Upper lobe of left lung (tissue), 6 donors: ENCODE measurements around the gene NT5C3A. TPM values are rescaled to one million over a fixed set of nuclear protein-coding genes. Genes with fewer than 3 reads are reported as not detected.

Experiments used
- ATAC-seq, 2 donors: fragments of 200-7000 bp; cut with Tn5 transposase; one replicate each; pipeline ENCODE4 v1.9.1; 2022; ENCODE audit warnings: mild to moderate bottlenecking in 2 of 2, moderate library complexity in 2 of 2; ENCODE audit not compliant: low FRiP score in 2 of 2
- DNase-seq, 2 donors: peaks; one replicate each; pipeline ENCODE4 v3.0.0-alpha.2; 2019 to 2020
- H3K27ac ChIP-seq, 4 donors: fragments of 200-600 bp; sonication (generic); one replicate each; pipeline ENCODE4 v1.5.1; 2016 to 2019
- H3K27me3 ChIP-seq, 4 donors: fragments of 200-600 bp; sonication (generic); one replicate each; pipeline ENCODE4 v1.5.1; 2017 to 2019
- H3K36me3 ChIP-seq, 4 donors: fragments of 200-600 bp; sonication (generic); one replicate each; pipeline ENCODE4 v1.5.1; 2016 to 2019
- H3K4me1 ChIP-seq, 4 donors: fragments of 200-600 bp; sonication (generic); one replicate each; pipeline ENCODE4 v1.5.1; 2018 to 2019
- H3K4me3 ChIP-seq, 4 donors: fragments of 200-600 bp; sonication (generic); one replicate each; pipeline ENCODE4 v1.5.1; 2017 to 2019; ENCODE audit warnings: mild to moderate bottlenecking in 2 of 4, moderate library complexity in 1 of 4
- H3K9me3 ChIP-seq, 4 donors: fragments of 200-600 bp; sonication (generic); one replicate each; pipeline ENCODE4 v1.5.1; 2018 to 2019
- CTCF ChIP-seq, 6 experiments: fragments of 450-650 bp in 4 of 6; fragments of 200-600 bp in 2 of 6; sonication (generic) in 2 of 6; IDR thresholded peaks; one replicate each; pipeline ENCODE4 v1.5.1; 2016 to 2019; ENCODE audit warnings: antibody characterized with exemption in 6 of 6
- EP300 ChIP-seq, 4 donors: sonication (generic); formaldehyde crosslinking; IDR thresholded peaks; one replicate each; pipeline ENCODE4 v1.5.1; 2017; ENCODE audit warnings: antibody characterized with exemption in 4 of 4, control low read depth in 2 of 4
- POLR2A ChIP-seq, 4 donors: fragments of 450-650 bp; IDR thresholded peaks; one replicate each; pipeline ENCODE4 v1.5.1; 2016 to 2017; ENCODE audit warnings: antibody characterized with exemption in 4 of 4, mild to moderate bottlenecking in 2 of 4
- POLR2AphosphoS5 ChIP-seq, 2 donors: sonication (generic); formaldehyde crosslinking; IDR thresholded peaks; one replicate each; pipeline ENCODE4 v1.5.1; 2017; ENCODE audit warnings: antibody characterized with exemption in 2 of 2
- WGBS, 2 donors: methylation state at CpG; one replicate each; pipeline ENCODE4 v1.1.5; 2017 to 2018; 5-methylcytosine and 5-hydroxymethylcytosine counted together
- total RNA-seq, 6 donors: library from RNA; depleted of rRNA in 4 of 6; stranded (reverse); fragments of >200 nt in 4 of 6; gene quantifications; one replicate each; pipeline versions ENCODE4 v1.1.0 to v1.2.1, GENCODE V29; 2016 to 2021
- donor health status: DM: no; HTN: no; CAD: no; lungs with moderate emphysema.
- donor health status: DM: no; HTN: yes; CAD: no; lungs with severe emphysema.

Gene NT5C3A
- total RNA-seq, 6 donors from 2014 or later, result 18.4 to 52.3 (median 25.0) TPM

GRCh38 chr7:33075818-33076518, 13.4 kb upstream of the NT5C3A start:
- Histone ChIP-seq H3K36me3 (no peaks in the 10 kb centered on the region), H3K27me3 (no peaks in the 10 kb centered on the region), H3K9me3 (no peaks in the 10 kb centered on the region), H3K27ac (no peak overlapping the region), H3K4me1 (no peaks in the 10 kb centered on the region), H3K4me3 (no peak overlapping the region)
- no peak for DNase-seq
- no peak for ATAC-seq
- 83 to 89% methylated on average over 3 of the region's 3 CpGs for WGBS, 2 donors
- TF ChIP-seq POLR2AphosphoS5 (IDR thresholded peaks at IDR 0.05) (no peak), POLR2A (IDR thresholded peaks at IDR 0.05) (no peak), EP300 (IDR thresholded peaks at IDR 0.05) (no peak), CTCF (IDR thresholded peaks at IDR 0.05) (no peak)

- no peaks in the 10 kb centered on the region for H3K4me1 ChIP-seq
- TF ChIP-seq EP300 (IDR thresholded peaks at IDR 0.05) (no peak), POLR2A (IDR thresholded peaks at IDR 0.05) (no peak), POLR2AphosphoS5 (IDR thresholded peaks at IDR 0.05) (no peak), CTCF (IDR thresholded peaks at IDR 0.05) (no peak)
- no peak overlapping the region for H3K4me3 ChIP-seq
- H3K27me3 ChIP-seq, result no peaks in the 10 kb centered on the region
- WGBS, 2 donors, result 87 to 90% methylated on average over 4 of the region's 4 CpGs
- no peak overlapping the region for H3K27ac ChIP-seq
- no peak for ATAC-seq
- no peak for DNase-seq
- H3K9me3 ChIP-seq, result peaks cover 0 to 16% (median 10%) of the 10 kb centered on the region in 4 donors
- no peaks in the 10 kb centered on the region for H3K36me3 ChIP-seq
Observed at GRCh38 chr7:33073243-33073642, 10.7 kb upstream of the NT5C3A start.

- peak in 1 of 2 donors; percentile 58 for ATAC-seq
- no peak for DNase-seq
- H3K27ac ChIP-seq, result no peak overlapping the region
- H3K36me3 ChIP-seq, result no peaks in the 10 kb centered on the region
- H3K4me3 ChIP-seq, result no peak overlapping the region
- no peaks in the 10 kb centered on the region for H3K4me1 ChIP-seq
- 44 to 51% methylated on average over 2 of the region's 2 CpGs for WGBS, 2 donors
- peaks cover 0 to 16% (median 10%) of the 10 kb centered on the region in 4 donors for H3K9me3 ChIP-seq
- H3K27me3 ChIP-seq, result no peaks in the 10 kb centered on the region
- no peak for TF ChIP-seq POLR2A (IDR thresholded peaks at IDR 0.05)
- TF ChIP-seq EP300 (IDR thresholded peaks at IDR 0.05), result no peak
- TF ChIP-seq CTCF (IDR thresholded peaks at IDR 0.05), result no peak
- TF ChIP-seq POLR2AphosphoS5 (IDR thresholded peaks at IDR 0.05), result no peak
Observed at GRCh38 chr7:33072471-33072870, 9.9 kb upstream of the NT5C3A start.

GRCh38 chr7:33070831-33071230, 8.3 kb upstream of the NT5C3A start:
- no peak for ATAC-seq
- WGBS, 2 donors, result 73 to 81% methylated on average over 6 of the region's 6 CpGs

More at GRCh38 chr7:33070831-33071230, 8.3 kb upstream of the NT5C3A start:
- Histone ChIP-seq H3K27ac (no peak overlapping the region), H3K9me3 (peaks cover 0 to 19% (median 11%) of the 10 kb centered on the region in 4 donors), H3K4me3 (no peak overlapping the region), H3K4me1 (no peaks in the 10 kb centered on the region), H3K27me3 (no peaks in the 10 kb centered on the region), H3K36me3 (no peaks in the 10 kb centered on the region)
- TF ChIP-seq POLR2AphosphoS5 (IDR thresholded peaks at IDR 0.05) (no peak), EP300 (IDR thresholded peaks at IDR 0.05) (no peak), POLR2A (IDR thresholded peaks at IDR 0.05) (no peak), CTCF (IDR thresholded peaks at IDR 0.05) (no peak)
- no peak for DNase-seq
